Heart left ventricle (tissue), 13 donors: Measurements from ENCODE around the gene C1orf167.

ENCODE experiments used
- CTCF ChIP-seq, 12 donors: fragments of 200-600 bp; sonication (generic) in 4 of 12; IDR thresholded peaks; one replicate each; pipeline versions ENCODE4 v1.5.0 to v1.8.0; 2018 to 2022; ENCODE audit warnings: antibody characterized with exemption in 12 of 12, mild to moderate bottlenecking in 5 of 12
- POLR2A ChIP-seq, 2 donors: fragments of 450-650 bp; IDR thresholded peaks; one replicate each; pipeline ENCODE4 v1.6.1; 2017; ENCODE audit warnings: antibody characterized with exemption in 2 of 2, mild to moderate bottlenecking in 2 of 2, moderate library complexity in 2 of 2
- donor health status: ischemic (EF 13 %, LVEDD 7.1; RV severe dilation, severe dysfunction).
- donor health status: DM: no; HTN: yes; CAD: no.
- donor health status: DM: no; HTN: no; CAD: no.
- donor health status: ischemic (EF 25% LVEDD 6.9; RV normal size, moderate dysfunction).
- donor health status: ischemic (EF 25% LVEDD 5.7; RV mildly dilated, moderate dysfunction).
- donor health status: ischemic (EF 35%, LVEDD 5.7; RV mildly dilated, moderate dysfunction).
- donor health status: nonischemic (EF 11% LVEDD 7.7; RV severe dilation, severe dysfunction).
- donor health status: DM: yes; HTN: yes; CAD: no.
- donor health status: PGD.
- donor health status: ischemic (EF 29% LVEDD 5.4; RV normal size, mild dysfunction).
- donor health status: nonischemic (EF 23%, LVEDD 6.1; RV moderate dilation, normal function).

GRCh38 chr1:11720525-11720924 lies 41.5 kb upstream of the C1orf167 start:
- TF ChIP-seq CTCF (IDR thresholded peaks at IDR 0.05) (no peak), POLR2A (IDR thresholded peaks at IDR 0.05) (no peak)
